Heart left ventricle (tissue), 16 donors: ENCODE data around the gene SMG1. TPM values are rescaled to one million over a fixed set of nuclear protein-coding genes. Genes with fewer than 3 reads are reported as not detected.
A peak's percentile ranks its signal among the peaks of the same experiment; 100 is the strongest.
"Not testable (repeated sequence)": the region's sequence is repeated elsewhere in the genome, so short reads cannot be mapped to it uniquely, and the experiment has no call there.

Source experiments
- ATAC-seq, 4 donors: fragments of 200-7000 bp; cut with Tn5 transposase; one replicate each; pipeline ENCODE4 v1.9.1; 2020 to 2022; ENCODE audit warnings: moderate library complexity in 4 of 4, mild to moderate bottlenecking in 3 of 4, moderate number of reproducible peaks in 1 of 4
- DNase-seq, 5 donors: peaks; one replicate each; pipeline ENCODE4 v3.0.0-alpha.2; 2020
- H3K27ac ChIP-seq, 12 donors: fragments of 200-600 bp; sonication (generic) in 4 of 12; one replicate each; pipeline versions ENCODE4 v1.5.0 to v1.8.0; 2016 to 2022; ENCODE audit warnings: mild to moderate bottlenecking in 2 of 12
- H3K27me3 ChIP-seq, 9 donors: fragments of 200-600 bp; sonication (generic) in 2 of 9; one replicate each; pipeline versions ENCODE4 v1.5.1 to v1.8.0; 2016 to 2022; ENCODE audit warnings: mild to moderate bottlenecking in 3 of 9
- H3K36me3 ChIP-seq, 9 donors: fragments of 200-600 bp; sonication (generic) in 2 of 9; one replicate each; pipeline versions ENCODE4 v1.5.0 to v1.8.0; 2018 to 2022; ENCODE audit warnings: mild to moderate bottlenecking in 2 of 9
- H3K4me1 ChIP-seq, 12 donors: fragments of 200-600 bp; sonication (generic) in 4 of 12; one replicate each; pipeline versions ENCODE4 v1.5.0 to v1.8.0; 2016 to 2022; ENCODE audit warnings: mild to moderate bottlenecking in 3 of 12
- H3K4me3 ChIP-seq, 12 donors: fragments of 200-600 bp; sonication (generic) in 4 of 12; one replicate each; pipeline versions ENCODE4 v1.5.0 to v1.8.0; 2017 to 2022; ENCODE audit warnings: mild to moderate bottlenecking in 9 of 12, moderate library complexity in 4 of 12
- H3K9me3 ChIP-seq, 12 donors: fragments of 200-600 bp; sonication (generic) in 4 of 12; one replicate each; pipeline versions ENCODE4 v1.5.0 to v1.8.0; 2016 to 2022; ENCODE audit warnings: mild to moderate bottlenecking in 1 of 12
- POLR2A ChIP-seq, 2 donors: fragments of 450-650 bp; IDR thresholded peaks; one replicate each; pipeline ENCODE4 v1.6.1; 2017; ENCODE audit warnings: antibody characterized with exemption in 2 of 2, mild to moderate bottlenecking in 2 of 2, moderate library complexity in 2 of 2
- WGBS, 4 donors: extraction: QIAGEN DNeasy Blood & Tissue Kit in 2 of 4; methylation state at CpG; one replicate each; pipeline versions ENCODE4 v1.1.5 to v1.1.7; 2013 to 2018; 5-methylcytosine and 5-hydroxymethylcytosine counted together
- intact Hi-C, 10 donors: fragments of 100-400 bp; cut with DNase I; formaldehyde crosslinking; loops; one replicate each; pipeline versions ENCODE4 v1.11.1 to v1.14.2; 2022
- polyA plus RNA-seq, 2 donors: library from polyadenylated mRNA; stranded (reverse); fragments of 200-250 nt; gene quantifications; one replicate each; pipeline ENCODE4 v1.2.3, GENCODE V29; 2013
- total RNA-seq, 9 donors: library from RNA; depleted of rRNA in 2 of 9; stranded (reverse); fragments of >200 nt in 2 of 9; fragmentation: NEBNext Ultra II Directional in 3 of 9; extraction: Animal tissue kit (Norgen Biotek cat#: 25700) in 3 of 9; gene quantifications; one replicate each; pipeline versions ENCODE4 v1.1.0 to v1.2.4, GENCODE V29; 2016 to 2023
- donor health status: ischemic (EF 13 %, LVEDD 7.1; RV severe dilation, severe dysfunction).
- donor health status: healthy with polysubstance abuse.
- donor health status: DM: no; HTN: yes; CAD: no.
- donor health status: DM: no; HTN: no; CAD: no.
- donor health status: ischemic (EF 25% LVEDD 6.9; RV normal size, moderate dysfunction).
- donor health status: ischemic (EF 25% LVEDD 5.7; RV mildly dilated, moderate dysfunction).
- donor health status: healthy.
- donor health status: DM: yes; HTN: yes; CAD: no.
- donor health status: ischemic (EF 35%, LVEDD 5.7; RV mildly dilated, moderate dysfunction).
- donor health status: nonischemic (EF 11% LVEDD 7.7; RV severe dilation, severe dysfunction).
- donor health status: DM: yes; HTN: yes; CAD: no.
- donor health status: PGD.
- donor health status: ischemic (EF 29% LVEDD 5.4; RV normal size, mild dysfunction).
- donor health status: nonischemic (EF 23%, LVEDD 6.1; RV moderate dilation, normal function).

Gene SMG1
- total and polyA plus RNA-seq, 11 donors: 15.9 to 78.0 (median 46.8) TPM

DNA sequence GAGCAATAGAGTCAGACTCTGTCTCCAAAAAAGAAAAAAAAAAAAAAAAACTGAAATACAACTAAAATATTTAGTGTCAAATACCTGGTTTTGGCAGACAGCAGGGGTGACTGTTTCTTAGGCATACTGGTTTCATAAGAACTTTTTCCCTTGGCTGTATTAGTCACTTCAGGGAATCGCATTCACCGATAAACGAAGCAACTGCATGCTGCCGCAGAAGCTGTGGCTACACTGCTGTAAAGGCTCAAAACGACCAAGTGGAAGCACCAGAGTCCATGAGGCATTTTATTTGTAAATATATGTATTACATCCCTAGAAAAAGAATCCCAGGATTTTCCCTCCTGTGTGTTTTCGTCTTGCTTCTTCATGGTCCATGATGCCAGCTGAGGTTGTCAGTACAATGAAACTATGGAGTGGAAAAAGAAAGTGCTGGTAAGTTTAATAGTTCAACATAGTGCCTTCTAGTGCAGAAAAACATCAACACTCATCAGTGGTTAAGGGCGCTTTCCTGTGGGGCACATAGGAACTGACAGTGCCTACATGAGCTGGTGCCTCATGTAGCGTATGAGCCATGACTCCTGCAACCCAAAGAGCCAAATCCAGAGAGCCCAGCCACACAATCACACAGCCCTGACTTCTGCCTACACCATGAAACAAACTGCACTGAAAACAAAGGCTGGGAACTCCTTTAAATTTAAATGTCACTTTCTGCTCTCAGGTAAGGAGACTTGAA is 143.3 kb downstream of the SMG1 start:
- DNase-seq (no peak), ATAC-seq (no peak)
- H3K27me3 ChIP-seq: no peaks in the 10 kb centered on the region
- no peaks in the 10 kb centered on the region for H3K9me3 ChIP-seq
- H3K4me1 ChIP-seq: peaks cover 0 to 42% (median 31%) of the 10 kb centered on the region in 12 donors
- intact Hi-C loops: no loop called here
- no peak overlapping the region for H3K27ac ChIP-seq
- H3K36me3 ChIP-seq: peaks cover 2 to 64% (median 56%) of the 10 kb centered on the region in 9 donors
- no peak for TF ChIP-seq POLR2A (IDR thresholded peaks at IDR 0.05)
- WGBS, 4 donors: 89 to 94% (median 91%) methylated on average over 8 of the region's 8 CpGs
- no peak overlapping the region for H3K4me3 ChIP-seq

GRCh38 chr16:18781232-18781631 is 145.0 kb downstream of the SMG1 start:
- H3K9me3 ChIP-seq, H3K4me3 ChIP-seq, intact Hi-C loops, H3K27me3 ChIP-seq, DNase-seq, H3K27ac ChIP-seq, ATAC-seq: not testable (repeated sequence)
- Histone ChIP-seq H3K36me3 (peaks cover 2 to 48% (median 40%) of the 10 kb centered on the region in 9 donors), H3K4me1 (peaks cover 0 to 26% (median 15%) of the 10 kb centered on the region in 12 donors)
- 40 to 80% (median 67%) methylated on average over 1 to 6 of the region's 6 CpGs for whole genome bisulfite sequencing, 4 donors

- H3K4me3 ChIP-seq, DNase-seq, H3K9me3 ChIP-seq, intact Hi-C loops, H3K27ac ChIP-seq, H3K27me3 ChIP-seq: not testable (repeated sequence)
- 44 to 67% (median 59%) methylated on average over 6 to 8 of the region's 8 CpGs for WGBS, 4 donors
- Histone ChIP-seq H3K36me3 (peaks cover 2 to 41% (median 33%) of the 10 kb centered on the region in 9 donors), H3K4me1 (peaks cover 0 to 19% (median 8%) of the 10 kb centered on the region in 12 donors)
- ATAC-seq: peak in 1 of 4 donors; percentile 27
Measured at GRCh38 chr16:18780460-18781026, 145.7 kb downstream of the SMG1 start.

DNA sequence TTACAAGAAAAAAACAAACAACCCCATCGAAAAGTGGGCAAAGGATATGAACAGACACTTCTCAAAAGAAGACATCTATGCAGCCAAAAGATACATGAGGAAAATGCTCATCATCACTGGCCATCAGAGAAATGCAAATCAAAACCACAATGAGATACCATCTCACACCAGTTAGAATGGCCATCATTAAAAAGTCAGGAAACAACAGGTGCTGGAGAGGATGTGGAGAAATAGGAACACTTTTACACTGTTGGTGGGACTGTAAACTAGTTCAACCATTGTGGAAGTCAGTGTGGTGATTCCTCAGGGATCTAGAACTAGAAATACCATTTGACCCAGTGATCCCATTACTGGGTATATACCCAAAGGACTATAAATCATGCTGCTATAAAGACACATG is 148.5 kb downstream of the SMG1 start:
- 95 to 100% (median 98%) methylated on average over 1 of the region's 1 CpG for WGBS, 4 donors
- H3K4me3 ChIP-seq, H3K4me1 ChIP-seq, intact Hi-C loops, H3K27ac ChIP-seq, DNase-seq, ATAC-seq, H3K9me3 ChIP-seq, H3K27me3 ChIP-seq: not testable (repeated sequence)
- peaks cover 0 to 16% (median 4%) of the 10 kb centered on the region in 9 donors for H3K36me3 ChIP-seq

DNA sequence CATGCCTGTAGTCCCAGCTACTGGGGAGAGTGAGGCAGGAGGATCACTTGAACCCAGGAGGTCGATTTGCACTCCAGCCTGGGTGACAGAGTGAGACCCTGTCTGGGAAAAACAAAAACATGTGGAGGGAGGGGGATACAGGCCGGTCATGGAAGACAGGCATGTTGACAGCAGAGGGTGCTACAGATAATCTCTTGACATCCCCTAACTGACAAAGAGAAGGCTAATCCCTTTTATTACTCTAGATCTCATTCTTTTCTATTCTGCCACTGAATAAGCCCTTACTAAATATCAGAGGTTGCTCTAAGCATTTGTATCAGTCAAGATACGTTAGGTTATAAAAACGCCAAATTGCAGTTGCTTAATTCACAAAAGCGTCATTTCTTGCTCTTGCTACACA is 149.9 kb downstream of the SMG1 start:
- H3K4me3 ChIP-seq, intact Hi-C loops, H3K27ac ChIP-seq, ATAC-seq, H3K27me3 ChIP-seq, H3K4me1 ChIP-seq, H3K9me3 ChIP-seq, DNase-seq: not testable (repeated sequence)
- WGBS, 4 donors: 74 to 85% (median 81%) methylated on average over 5 of the region's 5 CpGs
- peaks cover 0 to 11% (median 0%) of the 10 kb centered on the region in 9 donors for H3K36me3 ChIP-seq

DNA sequence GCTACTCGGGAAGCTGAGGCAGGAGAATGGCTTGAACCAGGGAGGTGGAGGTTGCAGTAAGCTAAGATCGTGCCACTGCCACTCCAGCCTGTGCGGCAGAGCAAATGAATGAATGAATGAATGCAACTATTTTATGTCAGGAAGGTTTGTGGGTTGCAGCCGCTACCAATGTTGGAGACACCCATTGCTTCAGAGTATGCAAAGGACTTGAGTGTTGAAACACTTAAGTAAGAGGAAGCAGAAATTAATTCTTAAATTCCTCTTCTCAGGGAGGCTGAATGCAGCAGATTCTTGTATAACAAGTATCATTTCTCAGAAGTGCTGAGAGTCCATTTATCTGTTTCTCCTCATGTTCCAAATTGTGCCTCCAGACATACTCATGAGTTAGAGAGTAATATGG is 151.6 kb downstream of the SMG1 start:
- ATAC-seq, intact Hi-C loops, H3K4me1 ChIP-seq, DNase-seq, H3K9me3 ChIP-seq, H3K27me3 ChIP-seq, H3K4me3 ChIP-seq, H3K36me3 ChIP-seq: not testable (repeated sequence)
- peak overlapping the region in 1 of 12 donors; percentile 42 for H3K27ac ChIP-seq
- 91 to 97% (median 96%) methylated on average over 4 of the region's 4 CpGs for WGBS, 4 donors

DNA sequence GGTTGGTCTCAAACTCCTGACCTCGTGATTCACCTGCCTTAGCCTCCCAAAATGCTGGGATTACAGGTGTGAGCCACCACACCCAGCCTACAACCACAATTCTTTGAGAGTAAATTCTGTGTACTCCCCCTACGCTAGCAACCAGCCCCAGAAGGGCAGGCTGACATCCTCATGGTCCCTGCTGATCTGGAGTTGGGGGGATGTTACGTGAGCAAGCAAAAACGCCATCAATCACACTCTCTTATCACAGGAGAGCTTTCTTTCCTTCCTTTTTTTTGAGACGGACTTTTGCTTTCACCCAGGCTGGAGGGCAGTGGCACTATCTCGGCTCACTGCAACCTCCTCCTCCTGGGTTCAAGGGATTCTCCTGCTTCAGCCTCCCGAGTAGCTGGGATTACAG is 154.0 kb downstream of the SMG1 start:
- DNase-seq, H3K4me1 ChIP-seq, H3K27ac ChIP-seq, intact Hi-C loops, H3K36me3 ChIP-seq, H3K4me3 ChIP-seq, ATAC-seq, H3K9me3 ChIP-seq, H3K27me3 ChIP-seq: not testable (repeated sequence)
- WGBS, 4 donors: 63 to 73% (median 70%) methylated on average over 7 of the region's 7 CpGs

DNA sequence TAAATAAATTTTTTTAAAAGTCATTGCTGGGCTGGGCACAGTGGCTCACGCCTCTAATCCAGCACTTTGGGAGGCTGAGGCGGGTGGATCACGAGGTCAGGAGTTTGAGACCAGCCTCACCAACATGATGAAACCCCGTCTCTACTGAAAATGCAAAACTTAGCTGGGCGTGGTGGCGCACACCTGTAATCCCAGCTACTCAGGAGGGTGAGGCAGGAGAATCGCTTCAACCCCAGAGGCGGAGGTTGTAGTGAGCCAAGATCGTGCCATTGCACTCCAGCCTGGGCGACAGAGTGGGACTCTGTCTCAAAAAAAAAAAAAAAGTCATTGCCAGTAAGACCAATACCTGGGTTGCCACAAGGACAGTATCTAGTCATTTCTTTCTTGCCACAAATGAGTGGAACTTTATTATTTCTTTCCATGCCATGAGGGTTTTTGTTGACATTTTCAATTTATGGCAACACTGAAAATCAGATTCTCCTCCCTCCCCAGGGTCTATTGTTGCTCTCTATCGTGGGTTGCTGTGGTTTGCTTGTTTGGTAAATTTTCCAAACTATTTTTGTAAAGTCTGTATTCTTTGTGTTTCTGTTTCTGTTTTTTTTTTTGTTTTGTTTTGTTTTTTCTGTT is 155.8 kb downstream of the SMG1 start:
- H3K36me3 ChIP-seq, H3K27me3 ChIP-seq, ATAC-seq, H3K9me3 ChIP-seq, DNase-seq, H3K4me1 ChIP-seq, H3K4me3 ChIP-seq, intact Hi-C loops, H3K27ac ChIP-seq: not testable (repeated sequence)
- WGBS, 4 donors: 93 to 96% (median 94%) methylated on average over 11 of the region's 11 CpGs

GRCh38 chr16:18767217-18767616 is 159.0 kb downstream of the SMG1 start:
- H3K36me3 ChIP-seq, intact Hi-C loops: not testable (repeated sequence)
- WGBS, 4 donors: 75 to 88% (median 78%) methylated on average over 4 to 6 of the region's 7 CpGs

GRCh38 chr16:18762713-18763112 is 163.5 kb downstream of the SMG1 start:
- H3K4me3 ChIP-seq, H3K27ac ChIP-seq, intact Hi-C loops, H3K36me3 ChIP-seq, H3K4me1 ChIP-seq, DNase-seq, H3K9me3 ChIP-seq, ATAC-seq, H3K27me3 ChIP-seq: not testable (repeated sequence)
- 41 to 57% (median 44%) methylated on average over 3 of the region's 5 CpGs for WGBS, 4 donors

More at GRCh38 chr16:18767217-18767616, 159.0 kb downstream of the SMG1 start:
- not testable (repeated sequence) for H3K27me3 ChIP-seq, DNase-seq, H3K9me3 ChIP-seq, ATAC-seq, H3K27ac ChIP-seq, H3K4me3 ChIP-seq, H3K4me1 ChIP-seq
